Adipocyte (in vitro differentiated cells): Measurements from ENCODE around the gene GATAD2B.
A peak's percentile ranks its signal among the peaks of the same experiment; 100 is the strongest.
"Not testable (repeated sequence)": the region's sequence is repeated elsewhere in the genome, so short reads cannot be mapped to it uniquely, and the experiment has no call there.

Source experiments
- DNase-seq: peaks from one replicate; pipeline ENCODE4 v3.0.0-alpha.2; 2015; ENCODE audit warnings: low read depth
- H3K27me3 ChIP-seq: replicated peaks from 2 replicates; pipeline ENCODE4 v1.7.0; 2013; ENCODE audit warnings: mild to moderate bottlenecking, low read length, moderate library complexity; ENCODE audit not compliant: control insufficient read depth, insufficient read depth
- H3K36me3 ChIP-seq: 2 replicates; pipeline ENCODE4 v1.7.0; 2013; ENCODE audit warnings: low read length, mild to moderate bottlenecking, moderate library complexity; ENCODE audit not compliant: control insufficient read depth, insufficient read depth, severe bottlenecking
- H3K4me1 ChIP-seq: 2 replicates; pipeline ENCODE4 v1.7.0; 2013; ENCODE audit warnings: mild to moderate bottlenecking, low read length, moderate library complexity; ENCODE audit not compliant: control insufficient read depth, insufficient read depth
- H3K4me3 ChIP-seq: 2 replicates; pipeline ENCODE4 v1.7.0; 2013; ENCODE audit warnings: mild to moderate bottlenecking, low read length, moderate library complexity
- H3K9ac ChIP-seq: 2 replicates; pipeline ENCODE4 v1.7.0; 2013; ENCODE audit warnings: mild to moderate bottlenecking, low read length, moderate library complexity
- H3K9me3 ChIP-seq: 2 replicates; pipeline ENCODE4 v1.7.0; 2013; ENCODE audit warnings: mild to moderate bottlenecking, low read length, moderate library complexity; ENCODE audit not compliant: control insufficient read depth

Gene GATAD2B

DNA sequence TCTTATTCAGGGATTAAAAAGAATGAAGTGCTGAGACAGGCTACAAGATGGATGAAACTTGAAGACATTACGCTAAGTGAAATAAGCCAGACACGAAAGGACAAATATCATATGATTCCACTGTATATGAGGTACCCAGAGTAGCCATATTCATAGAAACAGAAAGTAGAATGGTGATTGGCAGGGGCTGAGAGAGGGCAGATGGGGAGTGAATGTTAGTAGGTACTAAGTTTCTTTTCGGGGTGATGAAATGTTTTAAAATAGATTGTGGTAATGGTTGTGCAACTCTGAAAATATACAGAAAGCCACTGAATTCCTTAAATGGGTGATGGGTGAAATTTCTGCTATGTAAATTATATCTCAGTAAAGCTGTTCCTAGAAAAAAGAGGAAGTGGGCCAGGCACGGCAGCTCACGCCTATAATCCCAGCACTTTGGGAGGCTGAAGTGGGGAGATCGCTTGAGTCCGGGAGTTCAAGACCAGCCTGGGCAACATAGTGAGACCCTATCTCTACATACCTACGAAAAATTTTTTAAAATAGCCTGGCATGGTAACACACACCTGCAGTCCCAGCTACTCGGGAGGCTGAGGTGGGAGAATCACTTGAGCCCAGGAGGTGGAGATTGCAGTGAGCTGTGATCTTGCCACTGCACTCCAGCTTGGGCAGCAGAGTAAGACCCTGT is 131.7 kb downstream of the GATAD2B start:
- peak; percentile 95 for DNase-seq
- peaks cover 30% of the 10 kb centered on the region for H3K4me1 ChIP-seq

GRCh38 chr1:153790313-153790965 is 132.3 kb downstream of the GATAD2B start:
- peak; percentile 64 for DNase-seq
- H3K4me3 ChIP-seq, result peak overlapping the region; percentile 85

More for the DNA sequence above, 131.7 kb downstream of the GATAD2B start:
- Histone ChIP-seq H3K9ac (peak overlapping the region; percentile 93), H3K36me3 (no peaks in the 10 kb centered on the region), H3K4me3 (peak overlapping the region; percentile 85), H3K9me3 (no peaks in the 10 kb centered on the region), H3K27me3 (no peaks in the 10 kb centered on the region)

GRCh38 chr1:153789478-153790034 is 133.2 kb downstream of the GATAD2B start:
- Histone ChIP-seq H3K9ac (peak overlapping the region; percentile 93), H3K4me3 (peak overlapping the region; percentile 85), H3K27me3 (no peaks in the 10 kb centered on the region), H3K9me3 (no peaks in the 10 kb centered on the region), H3K36me3 (no peaks in the 10 kb centered on the region), H3K4me1 (peaks cover 30% of the 10 kb centered on the region)
- DNase-seq, result no peak

More at GRCh38 chr1:153790313-153790965, 132.3 kb downstream of the GATAD2B start:
- peaks cover 30% of the 10 kb centered on the region for H3K4me1 ChIP-seq
- peak overlapping the region; percentile 93 for H3K9ac ChIP-seq
- no peaks in the 10 kb centered on the region for H3K27me3 ChIP-seq
- no peaks in the 10 kb centered on the region for H3K9me3 ChIP-seq
- no peaks in the 10 kb centered on the region for H3K36me3 ChIP-seq

DNA sequence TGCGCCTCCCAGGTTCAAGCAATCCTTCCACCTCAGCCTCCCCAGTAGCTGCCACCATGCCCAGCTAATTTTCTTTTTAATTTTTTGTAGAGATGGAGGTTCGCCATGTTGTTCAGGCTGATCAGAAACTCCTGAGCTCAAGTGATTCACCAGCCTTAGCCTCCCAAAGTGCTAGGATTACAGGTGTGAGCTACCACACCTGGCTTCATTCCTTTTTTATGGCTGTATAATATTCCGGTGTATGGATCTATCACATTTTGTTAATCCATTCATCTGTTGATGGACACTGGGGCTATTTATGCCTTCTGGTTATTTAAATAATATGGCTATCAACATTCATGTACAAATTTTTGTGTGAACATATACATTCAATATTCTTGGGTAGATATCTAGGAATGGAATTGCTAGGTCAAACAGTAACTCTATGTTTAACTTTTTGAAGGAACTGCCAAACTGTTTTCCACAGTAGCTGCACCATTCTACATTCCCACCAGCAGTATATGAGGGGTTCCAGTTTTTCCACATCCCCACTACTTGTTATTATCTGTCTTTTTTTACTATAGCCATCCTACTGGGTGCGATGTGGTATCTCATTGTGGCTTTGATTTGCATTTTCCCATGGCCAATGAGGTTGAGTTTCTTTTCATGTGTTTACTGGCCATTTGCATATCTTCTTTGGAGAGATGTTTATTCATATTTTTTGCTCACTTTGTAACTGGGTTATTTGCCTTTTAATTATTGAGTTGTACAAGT is 136.6 kb downstream of the GATAD2B start:
- H3K9me3 ChIP-seq, result no peaks in the 10 kb centered on the region
- no peak for DNase-seq

GRCh38 chr1:153783233-153784190 is 139.3 kb downstream of the GATAD2B start:
- Histone ChIP-seq H3K9ac (peak overlapping the region; percentile 97), H3K4me1 (peaks cover 25% of the 10 kb centered on the region), H3K27me3 (no peaks in the 10 kb centered on the region), H3K4me3 (peak overlapping the region; percentile 86), H3K36me3 (peaks cover 19% of the 10 kb centered on the region), H3K9me3 (no peaks in the 10 kb centered on the region)
- peak; percentile 96 for DNase-seq

More for the DNA sequence above, 136.6 kb downstream of the GATAD2B start:
- Histone ChIP-seq H3K4me1 (peaks cover 29% of the 10 kb centered on the region), H3K27me3 (no peaks in the 10 kb centered on the region), H3K4me3 (no peak overlapping the region), H3K36me3 (no peaks in the 10 kb centered on the region), H3K9ac (no peak overlapping the region)

GRCh38 chr1:153782648-153783047 is 140.1 kb downstream of the GATAD2B start:
- Histone ChIP-seq H3K36me3 (peaks cover 23% of the 10 kb centered on the region), H3K4me1 (peaks cover 30% of the 10 kb centered on the region), H3K9ac (peak overlapping the region; percentile 97), H3K4me3 (peak overlapping the region; percentile 86)
- not testable (repeated sequence) for DNase-seq, H3K27me3 ChIP-seq, H3K9me3 ChIP-seq

DNA sequence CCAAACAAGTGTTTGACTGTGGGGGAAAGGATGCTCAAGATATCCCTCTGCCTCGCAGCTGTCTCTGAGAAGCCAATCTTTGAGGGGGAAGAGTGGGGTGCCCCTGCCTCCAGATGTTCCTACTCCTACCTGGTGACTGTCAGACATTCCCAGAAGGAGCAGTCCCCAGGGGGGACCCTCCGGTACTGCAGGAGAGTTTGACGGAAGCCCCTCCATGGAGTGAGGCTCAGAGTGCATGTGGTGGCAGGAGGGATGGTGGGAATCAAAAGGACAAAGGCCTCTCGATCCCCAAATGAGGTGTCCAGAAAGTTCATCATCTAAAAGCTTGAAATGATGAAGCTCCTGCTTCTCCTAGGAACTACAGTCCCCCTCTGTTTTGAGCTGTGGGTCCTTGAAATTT is 142.2 kb downstream of the GATAD2B start:
- H3K36me3 ChIP-seq, result peaks cover 23% of the 10 kb centered on the region
- H3K9me3 ChIP-seq, result no peaks in the 10 kb centered on the region
- H3K27me3 ChIP-seq, result no peaks in the 10 kb centered on the region
- H3K4me3 ChIP-seq, result no peak overlapping the region
- H3K9ac ChIP-seq, result no peak overlapping the region
- no peak for DNase-seq
- peaks cover 44% of the 10 kb centered on the region for H3K4me1 ChIP-seq

GRCh38 chr1:153779781-153780541 is 142.8 kb downstream of the GATAD2B start:
- Histone ChIP-seq H3K36me3 (peaks cover 23% of the 10 kb centered on the region), H3K27me3 (no peaks in the 10 kb centered on the region), H3K9ac (no peak overlapping the region), H3K4me1 (peaks cover 44% of the 10 kb centered on the region), H3K4me3 (no peak overlapping the region), H3K9me3 (no peaks in the 10 kb centered on the region)
- no peak for DNase-seq

GRCh38 chr1:153778824-153779519 is 143.8 kb downstream of the GATAD2B start:
- Histone ChIP-seq H3K36me3 (peaks cover 23% of the 10 kb centered on the region), H3K9ac (peak overlapping the region; percentile 99), H3K4me3 (no peak overlapping the region), H3K27me3 (no peaks in the 10 kb centered on the region), H3K4me1 (peaks cover 53% of the 10 kb centered on the region), H3K9me3 (no peaks in the 10 kb centered on the region)
- DNase-seq, result no peak
